WTC11 (cell line): ENCODE results near the gene EEF1E1.

ENCODE experiments used
- AFF4 ChIP-seq: sonication (generic); formaldehyde crosslinking; IDR thresholded peaks from 2 replicates; pipeline ENCODE4 v1.8.1; 2023; ENCODE audit warnings: mild to moderate bottlenecking, missing genetic modification reagents, borderline replicate concordance
- ATF2 ChIP-seq: sonication (generic); formaldehyde crosslinking; IDR thresholded peaks from 2 replicates; pipeline ENCODE4 v1.8.1; 2022; ENCODE audit warnings: low read depth, missing genetic modification reagents, borderline replicate concordance
- CREB1 ChIP-seq: sonication (generic); formaldehyde crosslinking; IDR thresholded peaks from 2 replicates; pipeline ENCODE4 v1.8.0; 2023; ENCODE audit warnings: mild to moderate bottlenecking, missing genetic modification reagents
- CREM ChIP-seq: sonication (generic); formaldehyde crosslinking; IDR thresholded peaks from 2 replicates; pipeline ENCODE4 v1.8.1; 2022; ENCODE audit warnings: mild to moderate bottlenecking, missing genetic modification reagents, moderate library complexity
- CTCF ChIP-seq: fragments of 200-600 bp; IDR thresholded peaks from 2 replicates; pipeline ENCODE4 v1.8.0; 2022; ENCODE audit warnings: antibody characterized with exemption
- E2F1 ChIP-seq: sonication (generic); formaldehyde crosslinking; IDR thresholded peaks from 2 replicates; pipeline ENCODE4 v1.8.0; 2022; ENCODE audit warnings: mild to moderate bottlenecking, missing genetic modification reagents
- ETV6 ChIP-seq: sonication (generic); formaldehyde crosslinking; IDR thresholded peaks from 2 replicates; pipeline ENCODE4 v1.8.1; 2022; ENCODE audit warnings: mild to moderate bottlenecking, missing genetic modification reagents
- MAX ChIP-seq: sonication (generic); formaldehyde crosslinking; IDR thresholded peaks from 2 replicates; pipeline ENCODE4 v1.8.0; 2022; ENCODE audit warnings: mild to moderate bottlenecking, missing genetic modification reagents
- USF2 ChIP-seq: sonication (generic); formaldehyde crosslinking; IDR thresholded peaks from 2 replicates; pipeline ENCODE4 v1.8.1; 2023; ENCODE audit warnings: mild to moderate bottlenecking, missing genetic modification reagents, moderate library complexity
- ZBTB43 ChIP-seq: sonication (generic); formaldehyde crosslinking; IDR thresholded peaks from 2 replicates; pipeline ENCODE4 v1.8.1; 2023; ENCODE audit warnings: mild to moderate bottlenecking, missing genetic modification reagents
- ZNF121 ChIP-seq: sonication (generic); formaldehyde crosslinking; IDR thresholded peaks from 2 replicates; pipeline ENCODE4 v1.8.0; 2023; ENCODE audit warnings: missing genetic modification reagents
- ZNF232 ChIP-seq: sonication (generic); formaldehyde crosslinking; IDR thresholded peaks from 2 replicates; pipeline ENCODE4 v1.8.0; 2022; ENCODE audit warnings: mild to moderate bottlenecking, missing genetic modification reagents
- ZNF263 ChIP-seq: sonication (generic); formaldehyde crosslinking; IDR thresholded peaks from 2 replicates; pipeline ENCODE4 v1.8.1; 2022; ENCODE audit warnings: low read depth, mild to moderate bottlenecking, moderate library complexity, missing genetic modification reagents
- ZNF396 ChIP-seq: fragments of 250-450 bp; sonication (Bioruptor Pico); IDR thresholded peaks from 2 replicates; pipeline ENCODE4 v1.8.0; 2021; ENCODE audit warnings: mild to moderate bottlenecking, moderate library complexity, borderline replicate concordance

- TF ChIP-seq ATF2 (CRISPR knock-in tag) = no peak
- no peak for TF ChIP-seq USF2
- no peak for TF ChIP-seq E2F1 (CRISPR knock-in tag)
- no peak for TF ChIP-seq CREB1
- TF ChIP-seq ZNF121 (CRISPR knock-in tag) = no peak
- no peak for TF ChIP-seq MAX (CRISPR knock-in tag)
- no peak for TF ChIP-seq CREM (CRISPR knock-in tag)
- TF ChIP-seq CTCF = no peak
- no peak for TF ChIP-seq ETV6 (CRISPR knock-in tag)
- TF ChIP-seq ZNF232 (CRISPR knock-in tag) = no peak
- no peak for TF ChIP-seq ZNF263
- no peak for TF ChIP-seq AFF4
- TF ChIP-seq ZNF396 (CRISPR knock-in tag) = no peak
- no peak for TF ChIP-seq ZBTB43
Observed at GRCh38 chr6:8085053-8085511, 17.3 kb downstream of the EEF1E1 start.
